Left lung (tissue), 10 donors: ENCODE measurements around the gene TFDP2. TPM values are rescaled to one million over a fixed set of nuclear protein-coding genes. Genes with fewer than 3 reads are reported as not detected.

Source experiments
- ATAC-seq: fragments of 200-7000 bp; cut with Tn5 transposase; one replicate; pipeline ENCODE4 v1.9.1; 2020; ENCODE audit warnings: moderate library complexity
- DNase-seq, 4 donors: peaks; one replicate each; pipeline ENCODE4 v3.0.0-alpha.2; 2013 to 2020
- H3K27ac ChIP-seq, 2 donors: fragments of 200-600 bp; sonication (generic) in 1 of 2; one replicate each; pipeline versions ENCODE4 v1.5.0 to v1.8.0; 2020 to 2021
- H3K27me3 ChIP-seq, 2 donors: fragments of 200-600 bp; sonication (generic) in 1 of 2; one replicate each; pipeline versions ENCODE4 v1.5.0 to v1.8.0; 2020 to 2021
- H3K36me3 ChIP-seq, 2 donors: fragments of 200-600 bp; sonication (generic) in 1 of 2; one replicate each; pipeline versions ENCODE4 v1.5.0 to v1.8.0; 2020 to 2021
- H3K4me1 ChIP-seq, 2 donors: fragments of 200-600 bp; one replicate each; pipeline ENCODE4 v1.8.0; 2021
- H3K4me3 ChIP-seq, 2 donors: fragments of 200-600 bp; sonication (generic) in 1 of 2; one replicate each; pipeline versions ENCODE4 v1.5.0 to v1.8.0; 2020 to 2021; ENCODE audit warnings: mild to moderate bottlenecking in 1 of 2
- H3K9me3 ChIP-seq, 2 donors: fragments of 200-600 bp; sonication (generic) in 1 of 2; one replicate each; pipeline versions ENCODE4 v1.5.0 to v1.8.0; 2020 to 2021
- intact Hi-C, 2 donors: fragments of 100-400 bp; cut with DNase I; formaldehyde crosslinking; loops; one replicate each; pipeline versions ENCODE4 v1.11.2 to v1.14.2; 2022
- polyA plus RNA-seq, 6 donors: library from polyadenylated mRNA; unstranded; fragments of 120-200 nt; gene quantifications; one replicate each; pipeline ENCODE4 v1.2.1, GENCODE V29; 2013; ENCODE audit not compliant: insufficient read length in 6 of 6
- total RNA-seq, 2 donors: library from RNA; stranded (reverse); fragmentation: NEBNext Ultra II Directional; extraction: Animal tissue kit (Norgen Biotek cat#: 25700); gene quantifications; one replicate each; pipeline ENCODE4 v1.2.1, GENCODE V29; 2021
- TF ChIP-seq, protein P1 (sequence below), 2 donors: fragments of 200-600 bp; sonication (generic) in 1 of 2; IDR thresholded peaks; one replicate each; pipeline versions ENCODE4 v1.5.0 to v1.8.0; 2021; ENCODE audit warnings: antibody characterized with exemption in 2 of 2
- donor health status: DM: no; HTN: yes; CAD: no.
- donor health status: DM: no; HTN: no; CAD: no.

The TFDP2 gene
- total and polyA plus RNA-seq, 8 donors: 21.2 to 73.0 (median 53.6) TPM

GRCh38 chr3:142174559-142174958 is 25.2 kb upstream of the TFDP2 start:
- no peaks in the 10 kb centered on the region for H3K4me1 ChIP-seq
- TF ChIP-seq, protein P1, sequence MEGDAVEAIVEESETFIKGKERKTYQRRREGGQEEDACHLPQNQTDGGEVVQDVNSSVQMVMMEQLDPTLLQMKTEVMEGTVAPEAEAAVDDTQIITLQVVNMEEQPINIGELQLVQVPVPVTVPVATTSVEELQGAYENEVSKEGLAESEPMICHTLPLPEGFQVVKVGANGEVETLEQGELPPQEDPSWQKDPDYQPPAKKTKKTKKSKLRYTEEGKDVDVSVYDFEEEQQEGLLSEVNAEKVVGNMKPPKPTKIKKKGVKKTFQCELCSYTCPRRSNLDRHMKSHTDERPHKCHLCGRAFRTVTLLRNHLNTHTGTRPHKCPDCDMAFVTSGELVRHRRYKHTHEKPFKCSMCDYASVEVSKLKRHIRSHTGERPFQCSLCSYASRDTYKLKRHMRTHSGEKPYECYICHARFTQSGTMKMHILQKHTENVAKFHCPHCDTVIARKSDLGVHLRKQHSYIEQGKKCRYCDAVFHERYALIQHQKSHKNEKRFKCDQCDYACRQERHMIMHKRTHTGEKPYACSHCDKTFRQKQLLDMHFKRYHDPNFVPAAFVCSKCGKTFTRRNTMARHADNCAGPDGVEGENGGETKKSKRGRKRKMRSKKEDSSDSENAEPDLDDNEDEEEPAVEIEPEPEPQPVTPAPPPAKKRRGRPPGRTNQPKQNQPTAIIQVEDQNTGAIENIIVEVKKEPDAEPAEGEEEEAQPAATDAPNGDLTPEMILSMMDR (IDR thresholded peaks at IDR 0.05): no peak
- H3K36me3 ChIP-seq: peaks cover 0 to 78% of the 10 kb centered on the region in 2 donors
- H3K27ac ChIP-seq: no peak overlapping the region
- no peak overlapping the region for H3K4me3 ChIP-seq
- no peaks in the 10 kb centered on the region for H3K9me3 ChIP-seq
- no peaks in the 10 kb centered on the region for H3K27me3 ChIP-seq
- intact Hi-C loops: no loop called here
- ATAC-seq (no peak), DNase-seq (no peak)

GRCh38 chr3:142168514-142168913 is 19.2 kb upstream of the TFDP2 start:
- no peaks in the 10 kb centered on the region for H3K4me1 ChIP-seq
- H3K9me3 ChIP-seq: no peaks in the 10 kb centered on the region
- ATAC-seq: no peak
- no peak overlapping the region for H3K4me3 ChIP-seq
- TF ChIP-seq, protein P1 (IDR thresholded peaks at IDR 0.05): no peak
- intact Hi-C loops: no loop called here
- no peaks in the 10 kb centered on the region for H3K27me3 ChIP-seq
- H3K36me3 ChIP-seq: peaks cover 0 to 73% of the 10 kb centered on the region in 2 donors
- no peak overlapping the region for H3K27ac ChIP-seq
- DNase-seq: no peak

DNA sequence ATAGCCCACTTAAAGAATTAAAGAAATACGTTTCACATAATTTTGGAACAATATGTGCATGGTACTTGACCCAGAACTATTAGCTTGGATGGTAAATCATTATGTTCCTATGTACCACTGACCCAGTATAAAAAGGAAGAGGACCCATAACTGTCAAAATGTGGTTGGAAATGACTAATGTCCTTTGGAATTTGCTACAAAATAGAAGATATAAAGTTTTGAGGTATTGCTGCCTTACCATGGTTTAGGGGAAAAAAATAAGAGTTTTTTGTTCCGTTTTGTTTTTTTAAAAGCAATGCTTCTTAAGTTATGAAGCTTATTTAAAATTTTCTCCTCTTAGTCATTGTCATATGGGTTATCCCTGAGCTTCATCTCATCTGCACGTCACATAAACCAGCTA is 15.8 kb upstream of the TFDP2 start:
- intact Hi-C loops: no loop called here
- H3K4me1 ChIP-seq: no peaks in the 10 kb centered on the region

GRCh38 chr3:142159083-142159740 is 9.9 kb upstream of the TFDP2 start:
- no peaks in the 10 kb centered on the region for H3K27me3 ChIP-seq
- intact Hi-C loops: no loop called here

More for the DNA sequence above, 15.8 kb upstream of the TFDP2 start:
- Histone ChIP-seq H3K9me3 (no peaks in the 10 kb centered on the region), H3K4me3 (no peak overlapping the region), H3K27ac (no peak overlapping the region), H3K36me3 (peaks cover 0 to 44% of the 10 kb centered on the region in 2 donors), H3K27me3 (no peaks in the 10 kb centered on the region)
- ATAC-seq (no peak), DNase-seq (no peak)
- TF ChIP-seq, protein P1 (IDR thresholded peaks at IDR 0.05): no peak

GRCh38 chr3:142154186-142154585 is 4.8 kb upstream of the TFDP2 start:
- Histone ChIP-seq H3K4me3 (no peak overlapping the region), H3K9me3 (no peaks in the 10 kb centered on the region), H3K27me3 (no peaks in the 10 kb centered on the region), H3K36me3 (no peaks in the 10 kb centered on the region), H3K27ac (no peak overlapping the region), H3K4me1 (peaks cover 0 to 4% of the 10 kb centered on the region in 2 donors)
- TF ChIP-seq, protein P1 (IDR thresholded peaks at IDR 0.05): no peak
- intact Hi-C loops: no loop called here
- DNase-seq: no peak
- ATAC-seq: no peak

More at GRCh38 chr3:142159083-142159740, 9.9 kb upstream of the TFDP2 start:
- DNase-seq (no peak), ATAC-seq (no peak)
- H3K9me3 ChIP-seq: no peaks in the 10 kb centered on the region
- H3K36me3 ChIP-seq: peaks cover 0 to 5% of the 10 kb centered on the region in 2 donors
- H3K27ac ChIP-seq: no peak overlapping the region
- H3K4me1 ChIP-seq: no peaks in the 10 kb centered on the region
- TF ChIP-seq, protein P1 (IDR thresholded peaks at IDR 0.05): no peak
- H3K4me3 ChIP-seq: no peak overlapping the region
